GM12865 (cell line): ENCODE results near the gene ZNF717.

ENCODE experiments used
- DNase-seq: peaks from one replicate; pipeline ENCODE4 v3.0.0; 2010; ENCODE audit warnings: low read depth
- H3K4me3 ChIP-seq: 2 replicates; pipeline ENCODE4 v1.5.1; 2011; ENCODE audit warnings: mild to moderate bottlenecking, low read depth, low read length, control low read depth
- CTCF ChIP-seq: IDR thresholded peaks from 2 replicates; pipeline ENCODE4 v1.5.1; 2011; ENCODE audit warnings: low read length, control low read depth, low read depth, inconsistent platforms; ENCODE audit not compliant: insufficient read depth; ENCODE audit errors: missing control alignments

Gene ZNF717

GRCh38 chr3:75768303-75769017 lies 16.9 kb downstream of the ZNF717 start:
- TF ChIP-seq CTCF = no peak
- DNase-seq = no peak
- H3K4me3 ChIP-seq = no peak overlapping the region

GRCh38 chr3:75737831-75738493 lies 47.4 kb downstream of the ZNF717 start:
- H3K4me3 ChIP-seq = no peak overlapping the region
- peak; percentile 12 for DNase-seq
- TF ChIP-seq CTCF = no peak

GRCh38 chr3:75727985-75728384 lies 57.4 kb downstream of the ZNF717 start:
- no peak overlapping the region for H3K4me3 ChIP-seq
- no peak for DNase-seq
- TF ChIP-seq CTCF = no peak

- TF ChIP-seq CTCF = no peak
- H3K4me3 ChIP-seq = no peak overlapping the region
- no peak for DNase-seq
Measured at GRCh38 chr3:75692061-75692460, 93.3 kb downstream of the ZNF717 start.

- TF ChIP-seq CTCF = no peak
- no peak for DNase-seq
- no peak overlapping the region for H3K4me3 ChIP-seq
Measured at GRCh38 chr3:75687323-75687722, 98.0 kb downstream of the ZNF717 start.
